ENCODE results near the gene DEPP1.

DNA sequence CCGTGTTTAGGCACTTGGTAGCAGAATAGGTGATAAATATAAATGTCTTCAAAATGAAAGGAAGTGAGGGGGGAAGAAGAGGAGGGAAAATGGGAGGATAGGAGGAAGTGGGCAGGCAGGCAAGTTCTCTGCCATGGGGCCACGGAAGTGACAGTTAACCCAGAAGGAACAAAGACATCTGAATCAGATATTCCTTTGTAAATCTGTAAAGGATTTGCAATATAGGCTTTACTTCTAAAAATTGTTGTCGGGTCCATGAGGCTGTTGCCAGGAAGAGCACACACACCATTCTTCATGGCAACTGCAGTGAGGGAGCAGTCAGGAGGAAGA is 42.7 kb downstream of the DEPP1 start:
- TF ChIP-seq, protein P1, sequence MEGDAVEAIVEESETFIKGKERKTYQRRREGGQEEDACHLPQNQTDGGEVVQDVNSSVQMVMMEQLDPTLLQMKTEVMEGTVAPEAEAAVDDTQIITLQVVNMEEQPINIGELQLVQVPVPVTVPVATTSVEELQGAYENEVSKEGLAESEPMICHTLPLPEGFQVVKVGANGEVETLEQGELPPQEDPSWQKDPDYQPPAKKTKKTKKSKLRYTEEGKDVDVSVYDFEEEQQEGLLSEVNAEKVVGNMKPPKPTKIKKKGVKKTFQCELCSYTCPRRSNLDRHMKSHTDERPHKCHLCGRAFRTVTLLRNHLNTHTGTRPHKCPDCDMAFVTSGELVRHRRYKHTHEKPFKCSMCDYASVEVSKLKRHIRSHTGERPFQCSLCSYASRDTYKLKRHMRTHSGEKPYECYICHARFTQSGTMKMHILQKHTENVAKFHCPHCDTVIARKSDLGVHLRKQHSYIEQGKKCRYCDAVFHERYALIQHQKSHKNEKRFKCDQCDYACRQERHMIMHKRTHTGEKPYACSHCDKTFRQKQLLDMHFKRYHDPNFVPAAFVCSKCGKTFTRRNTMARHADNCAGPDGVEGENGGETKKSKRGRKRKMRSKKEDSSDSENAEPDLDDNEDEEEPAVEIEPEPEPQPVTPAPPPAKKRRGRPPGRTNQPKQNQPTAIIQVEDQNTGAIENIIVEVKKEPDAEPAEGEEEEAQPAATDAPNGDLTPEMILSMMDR (IDR thresholded peaks at IDR 0.05; ENCODE audit: insufficient read depth, low read length), result no peak
- TF ChIP-seq GABPA (IDR thresholded peaks at IDR 0.05; ENCODE audit: low read depth), result peak; percentile 53; the same call in 1 of the 2 replicates
- peak; percentile 49 for TF ChIP-seq POLR2AphosphoS5 (IDR thresholded peaks at IDR 0.05; ENCODE audit: low read depth)
- TF ChIP-seq, protein P2, sequence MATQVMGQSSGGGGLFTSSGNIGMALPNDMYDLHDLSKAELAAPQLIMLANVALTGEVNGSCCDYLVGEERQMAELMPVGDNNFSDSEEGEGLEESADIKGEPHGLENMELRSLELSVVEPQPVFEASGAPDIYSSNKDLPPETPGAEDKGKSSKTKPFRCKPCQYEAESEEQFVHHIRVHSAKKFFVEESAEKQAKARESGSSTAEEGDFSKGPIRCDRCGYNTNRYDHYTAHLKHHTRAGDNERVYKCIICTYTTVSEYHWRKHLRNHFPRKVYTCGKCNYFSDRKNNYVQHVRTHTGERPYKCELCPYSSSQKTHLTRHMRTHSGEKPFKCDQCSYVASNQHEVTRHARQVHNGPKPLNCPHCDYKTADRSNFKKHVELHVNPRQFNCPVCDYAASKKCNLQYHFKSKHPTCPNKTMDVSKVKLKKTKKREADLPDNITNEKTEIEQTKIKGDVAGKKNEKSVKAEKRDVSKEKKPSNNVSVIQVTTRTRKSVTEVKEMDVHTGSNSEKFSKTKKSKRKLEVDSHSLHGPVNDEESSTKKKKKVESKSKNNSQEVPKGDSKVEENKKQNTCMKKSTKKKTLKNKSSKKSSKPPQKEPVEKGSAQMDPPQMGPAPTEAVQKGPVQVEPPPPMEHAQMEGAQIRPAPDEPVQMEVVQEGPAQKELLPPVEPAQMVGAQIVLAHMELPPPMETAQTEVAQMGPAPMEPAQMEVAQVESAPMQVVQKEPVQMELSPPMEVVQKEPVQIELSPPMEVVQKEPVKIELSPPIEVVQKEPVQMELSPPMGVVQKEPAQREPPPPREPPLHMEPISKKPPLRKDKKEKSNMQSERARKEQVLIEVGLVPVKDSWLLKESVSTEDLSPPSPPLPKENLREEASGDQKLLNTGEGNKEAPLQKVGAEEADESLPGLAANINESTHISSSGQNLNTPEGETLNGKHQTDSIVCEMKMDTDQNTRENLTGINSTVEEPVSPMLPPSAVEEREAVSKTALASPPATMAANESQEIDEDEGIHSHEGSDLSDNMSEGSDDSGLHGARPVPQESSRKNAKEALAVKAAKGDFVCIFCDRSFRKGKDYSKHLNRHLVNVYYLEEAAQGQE (IDR thresholded peaks at IDR 0.05; ENCODE audit: insufficient replicate concordance, low read depth), result no peak

All from HL-60 (cell line).